Measurements from ENCODE around the gene KLF13.

- no peak for TF ChIP-seq CTCF (IDR thresholded peaks at IDR 0.05; ENCODE audit: low read depth, low read length)
- TF ChIP-seq POLR2A (IDR thresholded peaks at IDR 0.05; ENCODE audit: extremely low read depth, insufficient read length) = no peak
Observed at GRCh38 chr15:31332020-31332680, 5.5 kb downstream of the KLF13 start.
